Left ventricle myocardium superior (tissue), 1 donor: Measurements from ENCODE around the gene CORO6. TPM values are rescaled to one million over a fixed set of nuclear protein-coding genes. Genes with fewer than 3 reads are reported as not detected.
"Not testable (repeated sequence)": the region's sequence is repeated elsewhere in the genome, so short reads cannot be mapped to it uniquely, and the experiment has no call there.

Source experiments
- ATAC-seq: fragments of 200-7000 bp; cut with Tn5 transposase; one replicate; pipeline ENCODE4 v1.9.1; 2020; ENCODE audit warnings: mild to moderate bottlenecking, moderate library complexity
- DNase-seq: peaks from one replicate; pipeline ENCODE4 v3.0.0-alpha.2; 2020
- intact Hi-C: fragments of 100-400 bp; cut with micrococcal nuclease; formaldehyde crosslinking; loops from one replicate; pipeline ENCODE4 v1.11.0; 2022
- long read RNA-seq: library from polyadenylated mRNA; unstranded; transcript quantifications from one replicate; pipeline ENCODE4 v2.0.0, GENCODE V29; 2021
- total RNA-seq: library from RNA; stranded (reverse); fragmentation: NEBNext Ultra II Directional; extraction: Animal tissue kit (Norgen Biotek cat#: 25700); gene quantifications from one replicate; pipeline ENCODE4 v1.2.1, GENCODE V29; 2021
- donor health status: DM: no; HTN: yes; CAD: no; lungs with severe emphysema.

CORO6 gene
- total RNA-seq = 104 TPM
- long read RNA-seq, transcript CORO6-201 (11 exons, 2,603 nt) = major isoform, 5 of 245 reads
- long read RNA-seq, transcript CORO6-209 (5 exons, 1,847 nt) = major isoform, 5 of 245 reads
- long read RNA-seq, partial matches to known transcripts = 59 of 245 reads
- long read RNA-seq, other reads (novel, unspliced or antisense) = 176 of 245 reads

GRCh38 chr17:29622337-29623282 is at the start of gene CORO6:
TSS of gene CORO6 (minus strand) at chr17:29622912. CDS start at chr17:29621421, 1,491 bp downstream.
- DNase-seq (peak; percentile 86), ATAC-seq (peak; percentile 71)
- intact Hi-C loops = no loop called here

DNA sequence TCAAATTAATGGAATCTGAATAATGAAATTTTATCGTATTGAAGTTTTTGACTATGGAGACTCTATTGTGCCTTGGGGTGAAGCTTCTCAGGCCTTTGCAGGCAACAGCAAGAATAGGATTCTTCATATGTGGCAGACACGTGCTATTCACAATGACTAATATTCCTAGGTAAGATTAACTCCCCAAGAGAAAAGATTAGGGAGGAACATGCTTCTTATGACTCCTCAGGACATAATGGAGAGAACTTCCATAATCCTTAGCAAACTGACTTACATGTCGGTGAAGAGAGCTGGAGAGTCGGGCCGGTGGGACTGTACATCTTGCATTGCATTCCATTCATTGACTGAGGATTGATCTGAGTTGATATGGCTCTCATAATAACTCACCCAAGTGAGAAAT is 48.9 kb upstream of the CORO6 start:
- intact Hi-C loops = no loop called here
- no peak for DNase-seq
- no peak for ATAC-seq

DNA sequence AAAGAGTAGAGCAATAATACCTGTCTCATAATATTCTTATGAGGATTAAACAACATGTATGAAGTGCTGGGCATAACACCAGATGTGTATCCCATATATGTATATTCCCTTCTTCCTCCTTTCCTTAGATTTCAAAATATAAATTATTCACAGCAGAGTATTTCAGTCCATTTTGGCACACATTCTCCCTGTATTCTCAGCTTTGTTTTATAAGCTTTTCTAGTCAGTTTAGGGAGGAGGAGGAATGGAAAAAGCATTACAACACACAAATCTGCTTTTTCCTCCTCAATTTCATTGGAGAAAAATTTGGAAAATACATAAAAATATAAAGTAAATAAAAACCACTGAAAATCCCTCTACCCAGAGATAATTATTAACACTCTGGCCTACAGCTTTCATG is 46.6 kb upstream of the CORO6 start:
- DNase-seq (no peak), ATAC-seq (no peak)
- intact Hi-C loops = no loop called here

- DNase-seq (no peak), ATAC-seq (peak; percentile 84)
- intact Hi-C loops = no loop called here
Observed at GRCh38 chr17:29667969-29668368, 45.3 kb upstream of the CORO6 start.

DNA sequence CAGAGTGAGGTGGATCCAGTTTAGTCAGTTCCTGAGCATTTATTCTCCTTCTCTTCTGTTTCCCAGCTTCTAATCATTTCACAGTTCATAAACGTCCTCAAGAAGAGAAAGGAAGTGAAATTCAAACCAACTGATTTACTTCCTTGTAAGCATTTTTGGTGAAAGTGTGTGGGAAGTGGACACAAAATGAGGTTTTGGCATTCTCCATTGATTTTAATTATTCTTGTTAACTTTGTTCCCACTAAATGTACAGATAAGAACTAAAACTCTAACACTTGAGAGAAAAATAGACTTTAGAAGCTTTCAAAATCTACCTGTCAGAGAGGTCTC is 42.7 kb upstream of the CORO6 start:
- intact Hi-C loops = no loop called here
- no peak for DNase-seq
- no peak for ATAC-seq

GRCh38 chr17:29664743-29665480 is 42.2 kb upstream of the CORO6 start:
- ATAC-seq = no peak
- intact Hi-C loops = no loop called here

DNA sequence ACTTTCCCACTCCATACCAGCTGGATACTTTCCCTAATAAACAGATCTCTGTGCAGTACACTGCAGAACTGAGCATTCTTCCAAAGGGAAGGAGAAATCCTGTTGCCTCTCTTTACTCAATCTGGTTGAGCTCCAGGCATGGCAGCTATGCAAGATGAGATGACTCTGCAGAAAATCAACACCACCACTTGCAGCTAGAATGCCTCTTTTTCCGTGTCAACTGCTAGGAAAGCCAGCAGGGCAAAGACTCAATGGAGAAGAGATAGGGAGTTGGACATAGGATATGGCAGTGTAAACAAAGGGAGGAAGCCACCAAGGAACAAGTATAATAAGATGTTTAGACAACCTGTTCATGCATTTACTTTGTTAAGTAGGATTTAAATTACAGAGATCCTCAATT is 40.4 kb upstream of the CORO6 start:
- ATAC-seq = peak; percentile 42
- DNase-seq = no peak

More at GRCh38 chr17:29664743-29665480, 42.2 kb upstream of the CORO6 start:
- no peak for DNase-seq

DNA sequence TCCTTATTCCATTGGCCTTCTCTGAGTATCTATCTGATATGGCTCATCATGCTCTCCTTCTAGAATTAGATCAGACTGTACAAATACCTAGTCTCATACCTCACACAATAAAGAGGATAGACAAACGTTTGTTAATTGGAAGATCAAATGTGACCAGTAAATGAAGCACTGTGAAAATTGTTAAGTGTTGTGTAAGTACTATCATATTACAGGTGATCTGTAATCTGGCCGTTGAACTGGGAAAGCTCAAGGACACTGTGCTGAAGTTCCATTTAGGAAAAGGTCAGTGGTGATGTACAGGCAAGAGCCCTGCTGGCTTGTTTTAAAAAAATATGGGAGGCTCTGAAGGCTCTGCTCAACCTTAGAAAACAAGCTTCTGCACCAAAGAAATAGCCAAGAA is 38.5 kb upstream of the CORO6 start:
- peak; percentile 18 for ATAC-seq
- intact Hi-C loops = no loop called here
- DNase-seq = no peak

More for the DNA sequence above, 40.4 kb upstream of the CORO6 start:
- intact Hi-C loops = no loop called here

DNA sequence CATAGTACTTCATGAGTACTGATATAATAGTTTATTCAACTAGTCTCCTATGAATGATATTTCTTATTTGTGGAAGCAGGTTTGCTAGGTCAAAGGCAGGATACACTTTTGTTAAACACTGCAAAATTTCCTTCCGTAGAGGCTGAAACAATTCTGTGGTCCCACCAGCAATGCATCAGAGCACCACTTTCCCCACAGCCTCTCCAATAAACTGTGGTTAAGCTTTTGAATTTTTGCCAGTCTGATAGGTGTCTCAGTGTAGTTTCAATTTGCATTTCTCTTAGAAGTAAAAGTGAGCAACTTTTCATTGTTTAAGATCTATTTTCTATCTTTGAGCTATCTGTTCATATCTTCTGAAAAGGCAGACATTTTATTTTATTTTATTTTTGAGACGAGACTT is 36.4 kb upstream of the CORO6 start:
- DNase-seq (no peak), ATAC-seq (no peak)
- intact Hi-C loops = no loop called here

- intact Hi-C loops = no loop called here
- DNase-seq (no peak), ATAC-seq (no peak)
Observed at GRCh38 chr17:29655323-29655722, 32.6 kb upstream of the CORO6 start.

DNA sequence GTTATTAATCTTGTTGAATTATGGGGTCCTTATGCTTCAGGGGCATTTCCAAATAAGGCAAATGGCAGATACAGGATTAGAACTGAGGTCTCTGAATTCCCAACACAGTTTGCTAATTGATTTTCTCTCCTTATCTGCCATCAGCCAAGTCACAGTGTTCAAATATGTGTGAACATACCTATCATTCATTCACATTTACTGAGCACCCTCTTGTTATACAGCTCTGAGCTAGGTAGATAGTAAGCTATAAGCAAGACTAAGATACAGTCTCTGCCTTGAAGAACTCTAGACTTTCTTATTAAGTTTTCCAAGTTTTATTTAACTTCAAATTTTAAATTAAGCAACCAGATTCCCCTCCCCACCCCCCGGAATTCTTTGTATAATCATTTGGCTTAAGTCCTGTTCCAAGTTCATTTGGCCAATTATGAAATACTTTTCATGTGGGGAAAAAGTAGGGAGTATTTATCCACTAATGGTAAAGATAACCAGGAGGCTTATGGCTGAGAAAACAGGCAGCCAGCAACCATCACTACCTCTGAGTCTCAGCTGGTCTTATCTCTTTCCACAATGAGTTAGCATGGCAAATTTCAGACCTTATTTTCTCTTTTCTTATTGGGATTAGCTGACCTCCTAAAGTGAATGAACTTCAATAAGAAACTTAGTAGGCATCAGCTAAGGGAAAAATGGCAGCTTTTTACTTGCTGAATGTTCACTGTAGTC is 31.4 kb upstream of the CORO6 start:
- ATAC-seq (no peak), DNase-seq (no peak)
- intact Hi-C loops = no loop called here

DNA sequence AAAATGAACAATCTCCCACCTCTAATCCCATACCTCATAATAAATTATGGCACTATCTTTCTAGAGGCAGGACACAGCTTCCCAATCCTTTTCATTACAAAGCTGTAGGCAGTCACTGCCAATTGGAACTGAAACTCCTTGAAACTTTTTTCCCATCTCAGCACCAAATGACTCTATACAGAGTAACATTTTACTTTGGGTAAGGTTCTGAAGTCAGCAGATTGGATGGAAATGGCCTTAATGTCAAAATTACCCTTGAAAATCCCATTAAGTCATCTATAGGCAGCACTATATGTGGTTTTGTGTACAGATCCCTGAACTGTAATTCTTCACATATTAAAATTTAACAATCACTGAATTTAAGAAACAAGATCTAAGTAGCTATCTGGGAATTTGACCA is 30.3 kb upstream of the CORO6 start:
- intact Hi-C loops = no loop called here
- DNase-seq (no peak), ATAC-seq (no peak)

DNA sequence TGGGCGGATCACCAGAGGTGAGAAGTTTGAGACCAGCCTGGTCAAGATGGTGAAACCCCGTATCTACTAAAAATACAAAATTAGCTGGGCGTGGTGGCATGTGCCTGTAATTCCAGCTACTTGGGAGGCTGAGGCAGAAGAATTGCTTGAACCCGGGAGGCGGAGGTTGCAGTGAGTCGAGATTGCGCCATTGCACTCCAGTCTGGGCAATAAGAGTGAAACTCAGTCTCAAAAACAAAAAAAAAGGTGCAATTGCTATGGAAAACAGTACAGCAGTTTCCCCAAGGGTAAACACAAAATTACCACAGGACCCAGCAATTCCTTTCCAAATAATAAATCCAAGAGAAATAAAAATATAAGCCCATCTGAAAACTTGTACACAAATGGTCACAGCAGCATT is 29.2 kb upstream of the CORO6 start:
- DNase-seq, intact Hi-C loops, ATAC-seq: not testable (repeated sequence)

- DNase-seq (no peak), ATAC-seq (no peak)
- intact Hi-C loops = no loop called here
Observed at GRCh38 chr17:29650396-29650795, 27.7 kb upstream of the CORO6 start.

DNA sequence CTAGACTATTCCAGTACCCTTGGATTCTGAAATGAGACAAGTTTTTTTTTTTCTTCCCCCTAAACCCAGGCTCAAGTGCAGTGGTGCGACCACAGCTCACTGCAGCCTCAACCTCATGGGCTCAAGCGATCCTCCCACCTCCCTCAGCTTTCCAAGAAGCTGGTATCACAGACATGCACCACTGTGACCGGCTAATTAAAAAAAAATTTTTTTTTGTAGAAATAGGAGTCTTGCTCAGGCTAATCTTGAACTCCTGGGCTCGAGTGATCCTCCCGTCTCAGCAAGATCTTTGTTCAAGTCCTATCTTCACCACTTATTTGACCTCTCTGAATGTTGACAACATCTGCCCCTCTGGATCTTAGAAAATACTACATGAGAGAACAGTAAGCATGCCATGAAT is 26.6 kb upstream of the CORO6 start:
- intact Hi-C loops = no loop called here
- DNase-seq = no peak
- no peak for ATAC-seq

GRCh38 chr17:29648005-29648404 is 25.3 kb upstream of the CORO6 start:
- no peak for DNase-seq
- no peak for ATAC-seq
- intact Hi-C loops = no loop called here

DNA sequence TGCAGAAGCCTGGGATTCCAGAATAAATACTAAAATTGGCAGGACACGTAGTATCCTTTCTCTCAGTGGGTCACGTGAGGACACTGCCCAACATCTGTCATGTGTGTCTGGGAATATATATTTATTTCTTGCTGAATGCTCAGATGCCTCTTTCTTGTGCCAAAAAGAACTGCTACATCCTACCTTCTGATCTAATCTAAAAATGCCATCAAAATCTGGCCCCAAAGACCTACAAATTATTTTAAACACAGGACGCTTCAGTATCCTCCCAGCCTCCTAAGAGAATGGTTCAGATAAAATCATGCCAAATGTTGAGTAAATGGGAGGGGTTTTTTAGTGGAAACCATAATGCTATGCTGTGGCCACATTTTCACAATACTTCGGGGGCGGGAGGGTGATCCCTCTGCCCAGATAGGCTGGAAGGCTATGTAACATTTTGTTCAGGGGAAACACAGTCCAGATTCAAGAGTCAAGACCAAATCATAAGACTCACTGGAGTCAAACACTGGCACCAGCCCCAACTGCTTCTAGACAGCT is 22.9 kb upstream of the CORO6 start:
- DNase-seq = peak; percentile 78
- peak; percentile 83 for ATAC-seq
- intact Hi-C loops = no loop called here

DNA sequence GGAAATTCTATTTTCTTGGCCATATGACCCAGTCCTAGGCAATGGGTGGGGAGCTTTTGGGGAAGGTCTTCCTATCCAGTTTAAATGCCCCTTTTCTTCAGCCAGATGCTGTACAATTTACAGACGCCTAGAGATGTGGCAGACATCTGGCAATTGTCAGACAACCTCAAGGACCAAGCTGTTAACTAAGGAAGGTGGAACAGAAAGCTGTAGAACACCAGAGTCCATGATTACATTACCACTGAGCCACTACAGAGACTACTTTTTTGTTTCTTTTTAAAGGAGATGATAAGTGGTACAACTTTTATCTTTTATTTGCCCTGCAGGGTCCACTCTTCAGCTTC is 21.1 kb upstream of the CORO6 start:
- intact Hi-C loops = loop anchor here (5.0 kb wide), 1 partner anchor 119 kb away; no protein-coding TSS in a partner anchor
- ATAC-seq (no peak), DNase-seq (no peak)

DNA sequence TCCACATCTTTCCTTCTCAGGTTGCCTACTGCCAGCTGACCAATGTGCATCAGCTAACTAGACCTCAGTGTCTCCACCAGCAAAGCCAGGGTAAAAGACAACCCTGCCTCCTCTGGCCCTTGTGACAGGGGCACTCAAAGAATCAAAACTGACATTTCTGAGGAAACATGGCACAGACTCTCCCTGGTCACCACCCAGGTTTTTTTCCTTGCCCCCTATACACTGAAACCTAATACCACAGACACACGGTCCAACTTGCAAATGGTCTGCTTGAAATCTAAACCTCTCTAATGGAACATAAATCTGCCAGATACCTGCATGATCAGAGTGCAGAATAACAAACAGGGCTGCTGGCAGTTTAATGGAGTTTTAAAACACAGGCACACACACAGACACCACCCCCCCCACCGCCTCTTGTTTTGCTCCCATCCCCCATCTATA is 19.5 kb upstream of the CORO6 start:
- no peak for DNase-seq
- ATAC-seq = no peak
- intact Hi-C loops = loop anchor here (5.0 kb wide), 1 partner anchor 120 kb away; no protein-coding TSS in a partner anchor
